Body of pancreas (tissue), 4 donors: Measurements from ENCODE around the gene YKT6.

Experiments used
- CTCF ChIP-seq, 7 experiments: fragments of 450-650 bp in 4 of 7; fragments of 200-600 bp in 3 of 7; sonication (generic) in 3 of 7; IDR thresholded peaks; one replicate each; pipeline ENCODE4 v1.5.1; 2016 to 2019; ENCODE audit warnings: antibody characterized with exemption in 7 of 7
- POLR2A ChIP-seq, 3 donors: fragments of 450-650 bp; IDR thresholded peaks; one replicate each; pipeline ENCODE4 v1.6.1; 2016; ENCODE audit warnings: antibody characterized with exemption in 3 of 3, mild to moderate bottlenecking in 2 of 3

- no peak for TF ChIP-seq CTCF (IDR thresholded peaks at IDR 0.05)
- no peak for TF ChIP-seq POLR2A (IDR thresholded peaks at IDR 0.05)
Observed at GRCh38 chr7:44183386-44183785, 17.4 kb upstream of the YKT6 start.
